HepG2 (cell line): Measurements from ENCODE around the gene CD4. TPM values are rescaled to one million over a fixed set of nuclear protein-coding genes. Genes with fewer than 3 reads are reported as not detected.

Source experiments
- ARID5B ChIP-seq: IDR thresholded peaks from 2 replicates; pipeline ENCODE4 v1.4.0; 2020; ENCODE audit warnings: mild to moderate bottlenecking, missing genetic modification reagents
- CENPX ChIP-seq: sonication (generic); formaldehyde crosslinking; IDR thresholded peaks from 2 replicates; pipeline ENCODE4 v1.9.0; 2021; ENCODE audit warnings: mild to moderate bottlenecking, missing genetic modification reagents, moderate library complexity
- FOXK1 ChIP-seq: sonication (generic); formaldehyde crosslinking; IDR thresholded peaks from 2 replicates; pipeline ENCODE4 v1.4.0; 2020; ENCODE audit warnings: low read depth, missing genetic modification reagents, borderline replicate concordance
- IKZF4 ChIP-seq: sonication (generic); formaldehyde crosslinking; IDR thresholded peaks from 2 replicates; pipeline ENCODE4 v1.5.1; 2020; ENCODE audit warnings: borderline replicate concordance, mild to moderate bottlenecking, low read depth, missing genetic modification reagents; ENCODE audit errors: not compliant biosample characterization
- RBM22 ChIP-seq: fragments of 200-400 bp; formaldehyde crosslinking; optimal IDR thresholded peaks from 2 replicates; pipeline ENCODE3; 2017; ENCODE audit warnings: mild to moderate bottlenecking, low read length, moderate library complexity
- SCMH1 ChIP-seq: sonication (generic); formaldehyde crosslinking; IDR thresholded peaks from 2 replicates; pipeline ENCODE4 v1.9.0; 2021; ENCODE audit warnings: missing genetic modification reagents, mild to moderate bottlenecking, borderline replicate concordance
- SOX13 ChIP-seq, 3 experiments: fragments of 450-650 bp in 1 of 3; sonication (generic) in 1 of 3; formaldehyde crosslinking in 1 of 3; IDR thresholded peaks in 2 of 3; conservative IDR thresholded peaks in 1 of 3; 2 replicates each; pipeline versions ENCODE4 v1.5.0 to v1.6.1; 2016 to 2020; ENCODE audit warnings: antibody characterized with exemption in 1 of 3, mild to moderate bottlenecking in 1 of 3, missing compliant biosample characterization in 1 of 3, missing genetic modification reagents in 1 of 3, moderate library complexity in 1 of 3
- TEAD3 ChIP-seq: optimal IDR thresholded peaks from 2 replicates; pipeline ENCODE3; 2016; ENCODE audit warnings: borderline replicate concordance
- TFDP2 ChIP-seq: sonication (generic); formaldehyde crosslinking; IDR thresholded peaks from 2 replicates; pipeline ENCODE4 v1.4.0; 2020; ENCODE audit warnings: missing genetic modification reagents
- ZBTB10 ChIP-seq: sonication (generic); formaldehyde crosslinking; IDR thresholded peaks from 2 replicates; pipeline ENCODE4 v1.4.0; 2020; ENCODE audit warnings: missing genetic modification reagents, borderline replicate concordance
- ZNF317 ChIP-seq: sonication (generic); formaldehyde crosslinking; IDR thresholded peaks from 2 replicates; pipeline ENCODE4 v1.5.0; 2020; ENCODE audit warnings: mild to moderate bottlenecking, missing genetic modification reagents
- ZNF691 ChIP-seq: sonication (generic); formaldehyde crosslinking; IDR thresholded peaks from 2 replicates; pipeline ENCODE4 v1.4.0; 2020; ENCODE audit warnings: missing genetic modification reagents, low read depth, mild to moderate bottlenecking, borderline replicate concordance
- ZXDC ChIP-seq: sonication (generic); formaldehyde crosslinking; IDR thresholded peaks from 2 replicates; pipeline ENCODE4 v1.5.0; 2020; ENCODE audit warnings: mild to moderate bottlenecking, missing genetic modification reagents
- polyA plus RNA-seq, 8 experiments: library from polyadenylated mRNA; depleted of rRNA in 3 of 8; stranded (reverse) in 7 of 8; unstranded in 1 of 8; fragments of >200 nt; fragmentation: Illumina TruSeq in 4 of 8; extraction: Trizol in 4 of 8; gene quantifications; 2 replicates each; pipeline versions ENCODE4 v1.2.1 to v1.2.3, GENCODE V29; 2011 to 2016; ENCODE audit warnings: low read depth in 4 of 8, missing spikeins in 1 of 8, mixed read lengths in 1 of 8; ENCODE audit not compliant: insufficient read depth in 1 of 8
- total RNA-seq, 5 experiments: library from RNA; depleted of rRNA; stranded (reverse); fragments of >200 nt; fragmentation: Illumina TruSeq; extraction: Trizol; gene quantifications; 2 replicates each; pipeline ENCODE4 v1.2.3, GENCODE V29; 2016; ENCODE audit warnings: low read depth in 1 of 5

Gene CD4
- total and polyA plus RNA-seq, 2 of the 13 experiments (the other 11 are each of a cell fraction or from before 2014, with no cell fraction given), result 0.07 to 0.95 TPM

- TF ChIP-seq FOXK1 (CRISPR knock-in tag) (peak; percentile 45; the same call in 1 of the 2 replicates), CENPX (CRISPR knock-in tag) (no peak), SOX13 (IDR thresholded peaks at IDR 0.05) (no peak), SOX13 (CRISPR knock-in tag; conservative IDR thresholded peaks at IDR 0.05 in 1 of 2, IDR thresholded peaks at IDR 0.05 in 1 of 2) (peak in 1 of 2 experiments; percentile 86; a peak in 2 of 4 replicates), ARID5B (peak; percentile 91), ZNF691 (CRISPR knock-in tag) (0 out of 2 replicates have a peak, but pooled peaks have one; percentile 27), ZXDC (CRISPR knock-in tag) (no peak), TEAD3 (CRISPR knock-in tag) (peak; percentile 90), IKZF4 (CRISPR knock-in tag) (peak; percentile 42), ZNF317 (peak; percentile 72), TFDP2 (CRISPR knock-in tag) (peak; percentile 40; the same call in 1 of the 2 replicates), ZBTB10 (CRISPR knock-in tag) (no peak), RBM22 (no peak), SCMH1 (CRISPR knock-in tag) (no peak)
These were observed 3.3 kb downstream of the CD4 start (continued) for GRCh38 chr12:6792522-6793201.
